Esophagus muscularis mucosa (tissue), 4 donors: Measurements from ENCODE around the gene CAV1. TPM values are rescaled to one million over a fixed set of nuclear protein-coding genes. Genes with fewer than 3 reads are reported as not detected.

ENCODE experiments used
- DNase-seq: peaks from one replicate; pipeline ENCODE4 v3.0.0-alpha.2; 2017; ENCODE audit errors: extremely low spot score
- H3K27ac ChIP-seq, 4 donors: fragments of 200-600 bp; sonication (generic); replicated peaks in 1 of 4; 1 replicate in 3 of 4; 2 replicates in 1 of 4; pipeline ENCODE4 v1.5.1; 2016 to 2019; ENCODE audit warnings: mild to moderate bottlenecking in 1 of 4
- H3K27me3 ChIP-seq, 4 donors: fragments of 200-600 bp; sonication (generic); one replicate each; pipeline versions ENCODE4 v1.5.1 to v1.6.0; 2016 to 2019
- H3K36me3 ChIP-seq, 4 donors: fragments of 200-600 bp; sonication (generic); one replicate each; pipeline ENCODE4 v1.5.1; 2016 to 2019
- H3K4me1 ChIP-seq, 4 donors: fragments of 200-600 bp; sonication (generic); one replicate each; pipeline ENCODE4 v1.5.1; 2016 to 2019
- H3K4me3 ChIP-seq, 4 donors: fragments of 200-600 bp; sonication (generic); 1 replicate in 2 of 4; 2 replicates in 2 of 4; pipeline ENCODE4 v1.5.1; 2016 to 2019; ENCODE audit warnings: mild to moderate bottlenecking in 4 of 4, moderate library complexity in 1 of 4
- H3K9me3 ChIP-seq, 4 donors: fragments of 200-600 bp; sonication (generic); 1 replicate in 3 of 4; 2 replicates in 1 of 4; pipeline ENCODE4 v1.5.1; 2016 to 2019
- CTCF ChIP-seq, 3 experiments: fragments of 200-600 bp in 2 of 3; fragments of 450-650 bp in 1 of 3; sonication (generic) in 2 of 3; IDR thresholded peaks; one replicate each; pipeline ENCODE4 v1.5.1; 2017 to 2019; ENCODE audit warnings: antibody characterized with exemption in 3 of 3, mild to moderate bottlenecking in 2 of 3, moderate library complexity in 1 of 3
- EP300 ChIP-seq: sonication (generic); formaldehyde crosslinking; IDR thresholded peaks from one replicate; pipeline ENCODE4 v1.6.1; 2017; ENCODE audit warnings: antibody characterized with exemption
- POLR2A ChIP-seq: fragments of 450-650 bp; IDR thresholded peaks from one replicate; pipeline ENCODE4 v1.6.1; 2017; ENCODE audit warnings: antibody characterized with exemption, moderate library complexity, mild to moderate bottlenecking, low read depth
- POLR2AphosphoS5 ChIP-seq, 2 donors: sonication (generic); formaldehyde crosslinking; IDR thresholded peaks; one replicate each; pipeline ENCODE4 v1.6.1; 2017; ENCODE audit warnings: antibody characterized with exemption in 2 of 2
- WGBS: methylation state at CpG from one replicate; pipeline ENCODE4 v1.1.5; 2018; 5-methylcytosine and 5-hydroxymethylcytosine counted together
- intact Hi-C: fragments of 100-400 bp; cut with DNase I; formaldehyde crosslinking; loops from one replicate; pipeline ENCODE4 v1.15.1; 2023
- total RNA-seq, 4 donors: library from RNA; depleted of rRNA; stranded (reverse); fragments of >200 nt; gene quantifications; one replicate each; pipeline versions ENCODE4 v1.1.0 to v1.2.1, GENCODE V29; 2016

Gene CAV1
- total RNA-seq, 4 donors from 2014 or later = 434 to 638 (median 591) TPM

- intact Hi-C loops = no loop called here
- Histone ChIP-seq H3K27me3 (no peaks in the 10 kb centered on the region), H3K36me3 (peaks cover 0 to 41% (median 11%) of the 10 kb centered on the region in 4 donors), H3K4me3 (no peak overlapping the region), H3K9me3 (no peaks in the 10 kb centered on the region), H3K27ac (peak overlapping the region; percentile 37 to 63 (median 56)), H3K4me1 (peaks cover 80 to 97% (median 89%) of the 10 kb centered on the region in 4 donors)
- TF ChIP-seq POLR2A = no peak
- no peak for TF ChIP-seq POLR2AphosphoS5 (IDR thresholded peaks at IDR 0.05)
- no peak for TF ChIP-seq CTCF (IDR thresholded peaks at IDR 0.05)
- TF ChIP-seq EP300 = no peak
- 36% methylated on average over 6 of the region's 6 CpGs for WGBS
- DNase-seq = no peak
These were observed 20.7 kb downstream of the CAV1 start for GRCh38 chr7:116545411-116545993.

GRCh38 chr7:116546054-116546453 is 21.2 kb downstream of the CAV1 start:
- 92% methylated on average over 11 of the region's 11 CpGs for WGBS
- TF ChIP-seq POLR2AphosphoS5 (IDR thresholded peaks at IDR 0.05) (no peak), POLR2A (no peak), EP300 (no peak), CTCF (IDR thresholded peaks at IDR 0.05) (no peak)
- Histone ChIP-seq H3K27ac (peak overlapping the region; percentile 37 to 63 (median 56)), H3K27me3 (no peaks in the 10 kb centered on the region), H3K9me3 (no peaks in the 10 kb centered on the region), H3K36me3 (peaks cover 0 to 45% (median 15%) of the 10 kb centered on the region in 4 donors), H3K4me3 (no peak overlapping the region), H3K4me1 (peaks cover 80 to 97% (median 85%) of the 10 kb centered on the region in 4 donors)
- intact Hi-C loops = no loop called here
- DNase-seq = no peak

GRCh38 chr7:116546916-116547315 is 22.1 kb downstream of the CAV1 start:
- TF ChIP-seq POLR2A (no peak), EP300 (no peak), POLR2AphosphoS5 (IDR thresholded peaks at IDR 0.05) (no peak), CTCF (IDR thresholded peaks at IDR 0.05) (no peak)
- H3K9me3 ChIP-seq = no peaks in the 10 kb centered on the region
- peaks cover 79 to 96% (median 82%) of the 10 kb centered on the region in 4 donors for H3K4me1 ChIP-seq
- no peak for DNase-seq
- H3K27ac ChIP-seq = peak overlapping the region; percentile 37 to 63 (median 56)
- no peak overlapping the region for H3K4me3 ChIP-seq
- intact Hi-C loops = no loop called here
- 63% methylated on average over 1 of the region's 1 CpG for WGBS
- H3K36me3 ChIP-seq = peaks cover 0 to 48% (median 16%) of the 10 kb centered on the region in 4 donors
- H3K27me3 ChIP-seq = no peaks in the 10 kb centered on the region

GRCh38 chr7:116547347-116547746 is 22.5 kb downstream of the CAV1 start:
- peak overlapping the region; percentile 37 to 63 (median 56) for H3K27ac ChIP-seq
- TF ChIP-seq POLR2A (no peak), CTCF (IDR thresholded peaks at IDR 0.05) (no peak), POLR2AphosphoS5 (IDR thresholded peaks at IDR 0.05) (peak in 1 of 2 donors; percentile 35)
- H3K27me3 ChIP-seq = no peaks in the 10 kb centered on the region
- no peaks in the 10 kb centered on the region for H3K9me3 ChIP-seq
- intact Hi-C loops = no loop called here
- peaks cover 79 to 96% (median 80%) of the 10 kb centered on the region in 4 donors for H3K4me1 ChIP-seq
- no peak overlapping the region for H3K4me3 ChIP-seq
- peaks cover 0 to 48% (median 16%) of the 10 kb centered on the region in 4 donors for H3K36me3 ChIP-seq
- no peak for DNase-seq
- WGBS = 56% methylated on average over 2 of the region's 2 CpGs
